ENCODE results near the gene CERS2. TPM values are rescaled to one million over a fixed set of nuclear protein-coding genes. Genes with fewer than 3 reads are reported as not detected.

Gene CERS2
- polyA plus RNA-seq, 1 of the 3 experiments (the other 2 are of a cell fraction) = 150 TPM

DNA sequence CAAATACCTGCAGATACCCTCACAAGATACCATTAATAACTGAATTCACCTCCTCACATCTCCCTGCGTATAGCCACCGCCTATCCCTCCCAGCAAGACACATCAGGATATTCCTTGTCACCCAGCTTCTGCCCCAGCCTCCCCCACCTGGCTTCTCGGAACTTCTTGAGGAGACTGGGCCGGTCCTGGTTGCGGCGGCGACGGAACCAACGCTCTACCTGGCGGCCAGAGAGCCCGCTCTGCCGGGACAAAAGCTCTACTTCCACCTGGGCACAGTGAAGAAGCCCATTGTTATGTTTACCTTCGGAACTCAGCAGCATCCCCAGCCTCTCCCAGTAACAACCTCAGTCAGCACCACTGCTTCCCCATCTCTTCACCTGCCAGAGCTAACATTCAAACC lies 6.7 kb downstream of the CERS2 start:
- POLR2A ChIA-PET = no interaction called here
- H3K9me2 ChIP-seq = no peaks in the 10 kb centered on the region
- no peak for DNase-seq
- H3K4me2 ChIP-seq = no peak overlapping the region
- H3K27me3 ChIP-seq (ENCODE audit: insufficient read depth) = no peaks in the 10 kb centered on the region
- peaks cover 18 to 24% of the 10 kb centered on the region in 2 experiments for H3K4me1 ChIP-seq (ENCODE audit: control insufficient read depth in 1 of 2, insufficient read depth in 2 of 2, low read depth in 1 of 2, low read length in 1 of 2)
- no peak overlapping the region for H3K9ac ChIP-seq
- 94% methylated on average over 13 of the region's 13 CpGs for WGBS (ENCODE audit: low lambda C conversion rate)
- peaks cover 49 to 60% of the 10 kb centered on the region in 2 experiments for H3K36me3 ChIP-seq (replicated peaks in 1 of 2; ENCODE audit: control insufficient read depth in 1 of 2, insufficient read depth in 2 of 2, low read length in 1 of 2)
- no peak overlapping the region for H2AFZ ChIP-seq (ENCODE audit: low read depth)
- peaks cover 46% of the 10 kb centered on the region for H4K20me1 ChIP-seq (ENCODE audit: insufficient read depth)
- H3K9me3 ChIP-seq = no peaks in the 10 kb centered on the region
- H3F3A ChIP-seq (replicated peaks; ENCODE audit: insufficient read depth) = peaks cover 20% of the 10 kb centered on the region
- CTCF ChIA-PET = interaction anchor here (1.2 to 1.8 kb wide), 2 partner anchors 12 to 13 kb away, joined by 3 to 6 read pairs; no protein-coding TSS in a partner anchor
- no peak overlapping the region for H3K27ac ChIP-seq (ENCODE audit: low read depth in 2 of 2, low read length in 1 of 2)
- H3K79me2 ChIP-seq (ENCODE audit: insufficient read depth) = peaks cover 58% of the 10 kb centered on the region
- TF ChIP-seq FOXJ3 (CRISPR knock-in tag; IDR thresholded peaks at IDR 0.05) (no peak), RCOR1 (IDR thresholded peaks at IDR 0.05; ENCODE audit: low read length) (no peak), POLR2AphosphoS5 (IDR thresholded peaks at IDR 0.05; ENCODE audit: low read depth, low read length) (no peak), YY1 (IDR thresholded peaks at IDR 0.05; ENCODE audit: low read depth) (no peak), SIN3A (IDR thresholded peaks at IDR 0.05; ENCODE audit: borderline replicate concordance, low read depth, low read length) (no peak), CTCF (IDR thresholded peaks at IDR 0.05) (no peak), GABPA (IDR thresholded peaks at IDR 0.05; ENCODE audit: low read depth) (no peak), NRF1 (IDR thresholded peaks at IDR 0.05; ENCODE audit: low read depth, low read length) (no peak), RFX5 (IDR thresholded peaks at IDR 0.05; ENCODE audit: low read length) (no peak), FOSL2 (IDR thresholded peaks at IDR 0.05; ENCODE audit: borderline replicate concordance, low read depth) (no peak), JUND (IDR thresholded peaks at IDR 0.05) (no peak), MAX (IDR thresholded peaks at IDR 0.05; ENCODE audit: low read depth) (no peak)
- TF ChIP-seq, protein P1, sequence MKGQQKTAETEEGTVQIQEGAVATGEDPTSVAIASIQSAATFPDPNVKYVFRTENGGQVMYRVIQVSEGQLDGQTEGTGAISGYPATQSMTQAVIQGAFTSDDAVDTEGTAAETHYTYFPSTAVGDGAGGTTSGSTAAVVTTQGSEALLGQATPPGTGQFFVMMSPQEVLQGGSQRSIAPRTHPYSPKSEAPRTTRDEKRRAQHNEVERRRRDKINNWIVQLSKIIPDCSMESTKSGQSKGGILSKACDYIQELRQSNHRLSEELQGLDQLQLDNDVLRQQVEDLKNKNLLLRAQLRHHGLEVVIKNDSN (IDR thresholded peaks at IDR 0.05; ENCODE audit: borderline replicate concordance, low read depth) = no peak
- H3K4me3 ChIP-seq (ENCODE audit: low read depth in 2 of 2, low read length in 1 of 2) = no peak overlapping the region

- H3K4me3 ChIP-seq (ENCODE audit: low read depth in 2 of 2, low read length in 1 of 2) = no peak overlapping the region
- ChIA-PET POLR2A (interaction anchor here (0.6 to 1.4 kb wide), 3 partner anchors 9 to 40 kb away, joined by 3 to 4 read pairs (median 3); partner anchors contain the start of gene CERS2), CTCF (interaction anchor here (1.1 to 1.2 kb wide), 3 partner anchors 17 to 30 kb away, joined by 3 to 5 read pairs (median 3); no protein-coding TSS in a partner anchor)
- H3K9ac ChIP-seq = no peak overlapping the region
- H3F3A ChIP-seq (replicated peaks; ENCODE audit: insufficient read depth) = peaks cover 20% of the 10 kb centered on the region
- TF ChIP-seq RCOR1 (IDR thresholded peaks at IDR 0.05; ENCODE audit: low read length) (no peak), FOXJ3 (CRISPR knock-in tag; IDR thresholded peaks at IDR 0.05) (no peak), MAX (IDR thresholded peaks at IDR 0.05; ENCODE audit: low read depth) (no peak), NRF1 (IDR thresholded peaks at IDR 0.05; ENCODE audit: low read depth, low read length) (no peak), JUND (IDR thresholded peaks at IDR 0.05) (no peak), RAD21 (IDR thresholded peaks at IDR 0.05; ENCODE audit: low read length) (no peak), PBX3 (IDR thresholded peaks at IDR 0.05) (no peak), ELF1 (IDR thresholded peaks at IDR 0.05) (no peak), SIN3A (IDR thresholded peaks at IDR 0.05; ENCODE audit: borderline replicate concordance, low read depth, low read length) (no peak)
- H3K9me2 ChIP-seq = no peaks in the 10 kb centered on the region
- H3K4me2 ChIP-seq = no peak overlapping the region
- no peaks in the 10 kb centered on the region for H3K9me3 ChIP-seq
- peaks cover 27% of the 10 kb centered on the region for H4K20me1 ChIP-seq (ENCODE audit: insufficient read depth)
- no peak for DNase-seq
- peaks cover 39% of the 10 kb centered on the region for H3K79me2 ChIP-seq (ENCODE audit: insufficient read depth)
- no peak overlapping the region for H2AFZ ChIP-seq (ENCODE audit: low read depth)
- H3K27me3 ChIP-seq (ENCODE audit: insufficient read depth) = no peaks in the 10 kb centered on the region
- 77% methylated on average over 6 of the region's 6 CpGs for WGBS (ENCODE audit: low lambda C conversion rate)
- H3K36me3 ChIP-seq (replicated peaks in 1 of 2; ENCODE audit: control insufficient read depth in 1 of 2, insufficient read depth in 2 of 2, low read length in 1 of 2) = peaks cover 64 to 69% of the 10 kb centered on the region in 2 experiments
- no peak overlapping the region for H3K27ac ChIP-seq (ENCODE audit: low read depth in 2 of 2, low read length in 1 of 2)
- peaks cover 0 to 5% of the 10 kb centered on the region in 2 experiments; a peak in 1 of 4 replicates for H3K4me1 ChIP-seq (ENCODE audit: control insufficient read depth in 1 of 2, insufficient read depth in 2 of 2, low read depth in 1 of 2, low read length in 1 of 2)
Measured at GRCh38 chr1:150966011-150966410, 8.6 kb downstream of the CERS2 start.
